ENCODE data around the gene ZSWIM5.
"Not testable (repeated sequence)": the region's sequence is repeated elsewhere in the genome, so short reads cannot be mapped to it uniquely, and the experiment has no call there.

Gene ZSWIM5

GRCh38 chr1:45243476-45244343 is 37.3 kb upstream of the ZSWIM5 start:
- CTCF ChIA-PET: no interaction called here
- H3K4me3 ChIP-seq (ENCODE audit: low read depth, low read length): no peak overlapping the region
- no peak for DNase-seq (ENCODE audit: low read depth, low spot score)
- TF ChIP-seq CTCF (IDR thresholded peaks at IDR 0.05; ENCODE audit: insufficient read depth, low read length, missing control alignments): no peak
- POLR2A ChIA-PET: no interaction called here

DNA sequence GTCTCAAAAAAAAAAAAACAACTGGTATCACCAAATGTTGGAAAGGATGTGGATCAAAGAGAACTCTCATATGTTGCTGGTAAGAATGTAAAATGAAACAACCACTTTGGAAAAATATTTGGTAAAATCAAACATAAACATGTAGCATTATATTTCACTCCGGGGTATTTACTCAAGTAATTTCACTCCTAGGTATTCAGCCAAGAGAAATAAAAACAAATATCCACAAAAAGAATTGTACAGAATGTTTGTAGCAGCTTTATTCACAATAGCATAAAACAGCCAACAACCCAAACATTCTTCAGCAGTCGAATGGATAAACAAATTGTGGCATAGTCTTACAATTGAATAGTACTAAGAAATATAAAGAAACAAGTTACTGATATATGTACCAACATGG is 32.4 kb upstream of the ZSWIM5 start:
- no peak for DNase-seq (ENCODE audit: low read depth, low spot score)
- ChIA-PET CTCF (no interaction called here), POLR2A (interaction anchor here (0.6 kb wide), 1 partner anchor 236 kb away, joined by 6 read pairs; no protein-coding TSS in a partner anchor)
- H3K4me3 ChIP-seq (ENCODE audit: low read depth, low read length): no peak overlapping the region
- TF ChIP-seq CTCF (IDR thresholded peaks at IDR 0.05; ENCODE audit: insufficient read depth, low read length, missing control alignments): no peak

DNA sequence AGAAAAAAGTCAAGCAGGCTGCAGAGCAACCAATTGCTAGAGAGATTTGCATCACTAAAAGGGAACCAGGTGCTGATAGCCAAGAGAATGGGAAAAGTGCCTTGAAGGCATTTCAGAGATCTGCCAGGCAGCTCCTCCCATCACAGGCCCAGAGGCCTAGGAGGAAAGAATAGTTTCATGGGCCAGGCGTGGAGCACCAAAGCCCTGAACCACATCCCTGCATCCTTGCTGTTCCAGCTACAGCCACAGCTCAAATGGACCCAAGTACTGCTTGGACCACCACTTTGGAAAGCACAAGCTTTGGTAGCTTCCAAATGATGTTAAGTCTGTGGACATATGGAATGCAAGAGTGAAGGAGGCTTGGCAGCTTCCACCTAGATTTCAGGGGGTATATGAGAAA is 29.7 kb upstream of the ZSWIM5 start:
- ChIA-PET CTCF (no interaction called here), POLR2A (no interaction called here)
- DNase-seq (ENCODE audit: low read depth, low spot score): no peak
- no peak for TF ChIP-seq CTCF (IDR thresholded peaks at IDR 0.05; ENCODE audit: insufficient read depth, low read length, missing control alignments)
- H3K4me3 ChIP-seq (ENCODE audit: low read depth, low read length): no peak overlapping the region

- ChIA-PET CTCF (no interaction called here), POLR2A (no interaction called here)
- no peak overlapping the region for H3K4me3 ChIP-seq (ENCODE audit: low read depth, low read length)
- TF ChIP-seq CTCF (IDR thresholded peaks at IDR 0.05; ENCODE audit: insufficient read depth, low read length, missing control alignments): no peak
- no peak for DNase-seq (ENCODE audit: low read depth, low spot score)
These were observed 24.1 kb upstream of the ZSWIM5 start for GRCh38 chr1:45230537-45230936.

DNA sequence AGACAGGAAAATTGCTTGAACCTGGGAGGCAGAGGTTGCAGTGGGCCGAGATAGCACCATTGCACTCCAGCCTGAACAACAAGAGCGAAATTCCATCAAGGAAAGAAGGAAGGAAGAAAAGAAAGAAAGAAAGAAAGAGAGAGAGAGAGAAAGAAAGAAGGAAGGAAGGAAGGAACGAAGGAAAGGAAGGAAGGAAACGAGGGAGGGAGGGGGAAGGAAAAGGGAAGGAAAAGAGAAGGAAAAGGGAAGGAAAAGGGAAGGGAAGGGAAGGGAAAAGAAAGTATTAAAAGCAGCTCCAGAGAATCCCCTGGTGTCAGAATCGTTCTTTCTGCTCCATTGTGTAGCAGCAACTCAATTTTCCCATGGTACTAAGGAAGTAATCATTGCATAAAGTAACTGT is 19.2 kb upstream of the ZSWIM5 start:
- POLR2A ChIA-PET: no interaction called here
- CTCF ChIA-PET: no interaction called here
- H3K4me3 ChIP-seq (ENCODE audit: low read depth, low read length): no peak overlapping the region
- DNase-seq (ENCODE audit: low read depth, low spot score): no peak
- TF ChIP-seq CTCF (IDR thresholded peaks at IDR 0.05; ENCODE audit: insufficient read depth, low read length, missing control alignments): no peak

DNA sequence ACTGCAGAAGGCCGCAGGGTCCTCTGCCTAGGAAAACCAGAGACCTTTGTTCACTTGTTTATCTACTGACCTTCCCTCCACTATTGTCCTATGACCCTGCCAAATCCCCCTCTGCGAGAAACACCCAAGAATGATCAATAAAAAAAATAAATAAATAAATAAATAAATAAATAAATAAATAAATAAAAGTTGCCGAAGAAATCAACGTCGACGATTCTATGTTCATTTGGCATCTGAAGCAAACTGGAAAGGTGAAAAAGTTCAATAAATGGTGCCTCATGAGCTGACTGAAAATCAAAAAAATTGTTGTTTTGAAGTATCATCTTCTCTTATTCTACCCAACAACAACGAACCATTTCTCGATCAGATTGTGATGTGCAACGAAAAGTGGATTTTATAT is 17.3 kb upstream of the ZSWIM5 start:
- POLR2A ChIA-PET; DNase-seq (ENCODE audit: low read depth, low spot score); CTCF ChIA-PET; H3K4me3 ChIP-seq (ENCODE audit: low read depth, low read length): not testable (repeated sequence)

GRCh38 chr1:45221716-45222115 is 15.3 kb upstream of the ZSWIM5 start:
- CTCF ChIA-PET: no interaction called here
- no peak for TF ChIP-seq CTCF (IDR thresholded peaks at IDR 0.05; ENCODE audit: insufficient read depth, low read length, missing control alignments)
- no peak overlapping the region for H3K4me3 ChIP-seq (ENCODE audit: low read depth, low read length)
- no peak for DNase-seq (ENCODE audit: low read depth, low spot score)
- POLR2A ChIA-PET: no interaction called here
